ENCODE results near the gene PAX3. TPM values are rescaled to one million over a fixed set of nuclear protein-coding genes. Genes with fewer than 3 reads are reported as not detected.

Gene PAX3
- total RNA-seq, 1 donor from 2014 or later, result 0.19 TPM

DNA sequence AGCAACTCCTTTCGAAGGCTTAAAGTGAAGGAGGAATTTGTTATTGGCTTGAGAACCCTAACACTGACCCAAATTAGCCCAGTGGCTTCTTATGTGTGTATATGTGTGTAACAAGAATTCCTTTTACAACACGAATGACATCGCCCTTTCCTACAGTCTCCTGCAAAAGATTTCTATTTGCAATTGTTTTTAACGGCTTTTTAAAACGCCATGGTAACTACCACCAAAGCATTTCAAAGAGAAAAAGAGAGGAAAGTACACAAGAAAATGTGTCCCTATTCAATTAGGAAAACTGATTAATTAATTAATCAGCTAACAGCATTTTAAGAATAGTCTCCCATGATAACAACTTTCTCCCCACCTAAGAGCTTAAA, 58.1 kb downstream of the PAX3 start:
- intact Hi-C loops (cut with DNase I), result no loop called here
- DNase-seq (ENCODE audit: low spot score), result no peak

- no peak for DNase-seq (ENCODE audit: low spot score)
Observed at GRCh38 chr2:222239945-222240675, 58.7 kb downstream of the PAX3 start.

GRCh38 chr2:222239091-222239490, 59.7 kb downstream of the PAX3 start:
- intact Hi-C loops (cut with DNase I), result no loop called here

More at GRCh38 chr2:222239945-222240675, 58.7 kb downstream of the PAX3 start:
- intact Hi-C loops (cut with DNase I), result no loop called here

DNA sequence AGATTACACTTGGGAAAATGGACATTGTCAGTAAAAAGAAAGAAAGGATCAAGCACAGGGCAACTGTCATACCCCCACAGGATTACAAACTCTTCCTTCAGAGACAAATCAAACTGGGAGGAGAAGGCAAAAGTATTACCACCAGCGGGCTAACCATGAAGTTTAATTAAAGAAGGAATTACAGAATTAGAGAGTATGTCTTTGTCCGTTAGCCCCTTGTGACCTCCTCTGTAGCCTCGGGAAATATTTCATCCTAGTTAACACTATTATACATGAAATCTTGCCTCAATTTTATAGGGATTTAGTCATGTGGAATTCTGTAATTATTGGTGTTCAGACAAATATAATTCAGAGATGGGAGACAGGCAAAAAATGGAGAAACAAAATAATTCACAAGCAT, 60.7 kb downstream of the PAX3 start:
- DNase-seq (ENCODE audit: low spot score), result no peak
- intact Hi-C loops (cut with DNase I), result no loop called here

More at GRCh38 chr2:222239091-222239490, 59.7 kb downstream of the PAX3 start:
- DNase-seq (ENCODE audit: low spot score), result no peak

DNA sequence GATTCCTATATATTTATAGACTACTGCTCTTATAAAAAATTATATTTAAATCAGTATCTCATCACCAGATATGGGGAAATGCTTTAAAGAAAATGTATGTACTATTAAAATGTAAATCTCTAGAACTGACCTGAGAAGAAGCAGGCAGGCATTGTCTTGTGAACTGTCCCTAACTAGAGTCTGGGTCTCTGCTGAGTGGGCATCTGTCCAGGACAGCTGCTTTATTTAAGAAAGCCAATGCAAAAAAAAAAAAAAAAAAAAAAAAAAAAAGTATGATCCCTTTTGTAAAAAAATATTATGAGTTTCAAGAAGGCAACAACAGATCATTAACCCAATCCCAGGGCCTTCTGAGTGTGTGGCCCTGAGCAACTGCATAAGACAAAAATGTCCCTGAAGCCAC, 66.0 kb downstream of the PAX3 start:
- DNase-seq (ENCODE audit: low spot score), result no peak
- intact Hi-C loops (cut with DNase I), result no loop called here

GRCh38 chr2:222232372-222232771, 66.4 kb downstream of the PAX3 start:
- no peak for DNase-seq (ENCODE audit: low spot score)
- intact Hi-C loops (cut with DNase I), result no loop called here

DNA sequence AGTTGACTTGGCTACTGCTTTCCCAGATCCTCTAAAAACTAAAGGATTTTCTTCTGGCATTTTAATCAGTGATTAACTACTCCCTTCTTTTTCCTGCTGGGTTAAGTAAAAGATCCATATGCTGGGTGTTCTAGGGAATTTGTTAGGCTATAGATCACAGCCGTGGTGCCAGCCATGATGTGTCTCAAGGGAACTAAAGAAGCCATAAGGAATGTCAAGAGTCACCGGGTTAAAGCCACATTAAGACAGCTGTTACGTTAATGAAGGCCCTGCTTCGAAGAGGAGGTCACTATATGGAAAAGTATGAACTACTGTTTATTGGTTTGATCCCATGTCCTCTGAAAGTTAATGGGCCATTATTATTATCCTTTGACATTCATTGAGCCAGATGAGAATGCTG, 70.7 kb downstream of the PAX3 start:
- intact Hi-C loops (cut with DNase I), result no loop called here
- no peak for DNase-seq (ENCODE audit: low spot score)

DNA sequence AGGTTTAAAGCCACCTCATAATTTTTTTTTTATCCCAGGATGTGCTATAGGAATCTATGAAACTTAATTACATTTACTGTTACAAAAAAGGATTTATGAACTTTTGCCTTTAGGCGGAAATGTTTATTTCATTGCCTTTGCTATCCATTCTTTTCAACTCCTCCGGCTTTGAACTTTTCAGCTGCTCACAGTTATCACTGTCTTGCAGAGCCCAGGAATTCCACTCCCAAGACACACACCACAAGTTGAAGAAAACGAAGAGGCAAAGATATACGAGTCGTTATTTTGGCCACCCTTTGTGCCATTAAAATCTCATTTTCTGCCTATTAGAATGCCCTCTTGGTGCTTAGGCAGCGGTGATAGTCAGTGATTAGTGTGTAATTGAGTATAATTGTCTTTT, 80.0 kb downstream of the PAX3 start:
- intact Hi-C loops (cut with DNase I), result no loop called here
- no peak for DNase-seq (ENCODE audit: low spot score)

DNA sequence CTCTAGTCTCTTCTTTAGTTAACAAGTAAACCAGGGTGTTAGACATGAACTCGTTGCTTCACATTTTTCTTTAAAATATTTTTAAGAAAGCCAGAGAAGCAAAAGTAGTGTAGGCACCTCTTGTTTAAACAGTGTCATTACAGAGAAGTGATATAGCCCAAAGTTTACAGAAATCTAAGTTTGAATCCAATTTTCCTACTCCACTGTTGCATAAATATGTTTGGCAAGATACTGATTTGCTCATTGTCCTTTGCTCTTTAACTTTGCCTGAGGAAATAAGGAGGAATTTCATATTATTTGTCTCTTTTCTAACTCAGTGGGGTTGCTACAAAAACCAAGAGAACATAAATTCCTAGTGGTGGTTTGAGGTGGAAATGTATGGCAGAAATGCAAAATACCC, 81.1 kb downstream of the PAX3 start:
- no peak for DNase-seq (ENCODE audit: low spot score)
- intact Hi-C loops (cut with DNase I), result no loop called here

DNA sequence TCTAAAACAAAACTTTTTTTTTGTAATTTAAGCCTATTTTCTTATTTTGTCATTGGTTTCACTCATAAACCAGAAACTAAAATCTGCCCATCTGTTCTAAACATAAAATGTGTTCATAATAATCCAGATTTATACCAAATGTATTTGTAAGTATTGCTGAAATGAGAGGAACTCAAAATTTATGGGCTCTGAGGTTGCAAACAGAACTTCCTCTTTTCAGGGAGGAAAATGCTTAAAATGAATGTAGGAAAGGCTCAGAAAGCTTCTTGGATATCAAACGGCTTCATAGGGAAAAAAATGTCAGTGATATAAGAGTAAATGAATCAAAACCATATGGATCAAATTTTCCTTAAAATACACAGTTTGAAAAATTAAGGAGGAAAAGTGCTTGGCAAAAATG, 83.9 kb downstream of the PAX3 start:
- DNase-seq (ENCODE audit: low spot score), result no peak
- intact Hi-C loops (cut with DNase I), result no loop called here

DNA sequence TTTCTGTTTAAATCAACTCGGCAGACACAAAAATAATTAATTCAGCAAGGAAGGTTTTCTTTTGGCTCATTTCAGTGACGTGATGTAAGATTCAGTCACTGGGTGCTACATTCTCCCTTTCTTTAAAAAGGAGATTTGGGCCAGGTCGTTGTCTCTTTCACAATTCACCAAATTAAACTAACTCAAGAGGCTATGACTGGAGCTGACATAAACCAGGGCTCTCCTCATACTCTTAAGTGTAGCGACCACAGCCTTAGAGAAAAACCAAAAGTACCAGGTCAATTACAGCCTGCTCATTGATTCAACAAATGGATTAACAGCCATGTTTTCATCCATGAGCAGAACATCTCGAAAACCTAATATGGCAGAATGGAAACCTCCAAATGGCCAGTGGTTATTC, 85.7 kb downstream of the PAX3 start:
- no peak for DNase-seq (ENCODE audit: low spot score)
- intact Hi-C loops (cut with DNase I), result no loop called here

- DNase-seq (ENCODE audit: low spot score), result no peak
- intact Hi-C loops (cut with DNase I), result no loop called here
Observed at GRCh38 chr2:222212571-222212970, 86.2 kb downstream of the PAX3 start.

GRCh38 chr2:222208010-222208690, 90.6 kb downstream of the PAX3 start:
- intact Hi-C loops (cut with DNase I), result no loop called here
- DNase-seq (ENCODE audit: low spot score), result no peak

DNA sequence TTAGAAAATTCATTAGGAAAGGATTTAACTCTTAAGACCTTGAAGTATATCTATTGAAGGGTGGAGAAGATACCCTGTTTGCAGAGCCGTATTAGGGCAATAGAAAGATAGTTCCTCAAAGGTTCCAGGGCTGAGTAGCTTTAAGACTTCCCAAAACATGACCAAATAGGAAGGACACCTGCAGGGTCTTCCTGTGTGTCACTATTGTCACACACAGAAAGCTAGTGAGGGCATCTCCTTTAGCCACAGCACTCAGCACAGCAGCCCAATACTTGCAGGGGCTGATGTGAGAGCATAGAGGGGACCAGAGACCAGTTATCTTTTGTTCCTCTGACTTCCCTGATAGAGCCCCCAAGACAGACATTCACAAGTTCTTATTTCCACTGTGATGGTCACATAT, 93.7 kb downstream of the PAX3 start:
- intact Hi-C loops (cut with DNase I), result no loop called here
- DNase-seq (ENCODE audit: low spot score), result no peak

DNA sequence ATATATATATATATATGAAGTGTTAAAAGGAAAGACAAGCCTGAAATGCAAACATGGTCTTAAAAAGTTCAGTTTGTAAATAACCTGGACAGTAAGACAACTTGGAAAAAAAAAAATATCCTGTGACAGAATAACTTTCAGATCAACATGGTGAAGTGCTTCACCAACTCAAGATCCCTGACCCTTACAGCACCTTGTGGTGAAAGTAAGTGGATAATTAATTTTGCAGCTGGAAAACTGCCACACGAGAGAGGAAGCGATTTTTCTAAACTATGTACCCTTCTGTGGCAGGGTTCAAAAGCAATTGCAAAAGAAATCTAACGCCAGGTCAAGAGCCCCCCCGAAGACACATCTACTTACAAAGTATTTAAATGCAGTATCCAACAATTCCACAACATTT, 95.8 kb downstream of the PAX3 start:
- DNase-seq (ENCODE audit: low spot score), result no peak
- intact Hi-C loops (cut with DNase I), result no loop called here

DNA sequence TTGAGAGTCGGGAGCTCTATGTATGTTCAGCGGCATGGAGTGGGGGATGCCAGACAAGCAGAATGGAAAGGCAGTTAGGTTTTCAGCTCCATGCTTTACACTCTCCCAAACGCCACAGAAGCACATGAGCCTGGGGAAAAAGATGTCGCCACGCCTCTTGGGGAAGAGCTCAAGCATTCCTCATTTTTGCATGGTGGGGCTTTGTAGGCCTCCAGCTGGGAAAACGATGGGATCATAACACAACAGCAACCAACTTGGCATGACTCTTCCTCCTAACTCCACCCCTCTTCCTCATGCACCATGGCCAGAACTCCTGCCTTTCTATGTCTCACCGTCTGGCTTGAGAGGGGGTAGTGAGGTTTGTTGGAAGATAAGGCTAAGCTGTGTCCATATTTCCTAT, 102.6 kb downstream of the PAX3 start:
- DNase-seq (ENCODE audit: low spot score), result no peak
- intact Hi-C loops (cut with DNase I), result no loop called here

GRCh38 chr2:222194669-222195068, 104.1 kb downstream of the PAX3 start:
- intact Hi-C loops (cut with DNase I), result no loop called here
- no peak for DNase-seq (ENCODE audit: low spot score)

GRCh38 chr2:222193328-222193983, 105.3 kb downstream of the PAX3 start:
- no peak for DNase-seq (ENCODE audit: low spot score)
- intact Hi-C loops (cut with DNase I), result no loop called here

DNA sequence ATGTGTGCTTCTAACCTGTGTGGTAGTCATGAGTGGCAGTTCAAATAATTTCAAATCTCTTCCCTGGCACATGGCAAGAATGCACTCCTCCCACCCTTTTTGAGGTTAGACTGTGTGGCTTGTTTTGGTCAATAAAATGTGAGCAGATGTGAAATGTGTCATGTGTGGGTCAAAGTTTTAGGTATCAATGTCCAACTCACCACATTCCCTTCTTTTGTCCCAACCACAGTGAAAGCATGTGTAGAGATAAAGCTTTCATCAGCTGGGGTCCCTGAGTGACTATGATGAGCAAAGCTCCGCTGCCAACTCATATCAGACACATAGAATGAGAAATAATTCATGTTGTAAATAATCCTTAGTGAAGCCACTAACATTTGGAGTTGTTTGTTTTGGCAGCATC, 118.2 kb downstream of the PAX3 start:
- intact Hi-C loops (cut with DNase I), result no loop called here
- no peak for DNase-seq (ENCODE audit: low spot score)

DNA sequence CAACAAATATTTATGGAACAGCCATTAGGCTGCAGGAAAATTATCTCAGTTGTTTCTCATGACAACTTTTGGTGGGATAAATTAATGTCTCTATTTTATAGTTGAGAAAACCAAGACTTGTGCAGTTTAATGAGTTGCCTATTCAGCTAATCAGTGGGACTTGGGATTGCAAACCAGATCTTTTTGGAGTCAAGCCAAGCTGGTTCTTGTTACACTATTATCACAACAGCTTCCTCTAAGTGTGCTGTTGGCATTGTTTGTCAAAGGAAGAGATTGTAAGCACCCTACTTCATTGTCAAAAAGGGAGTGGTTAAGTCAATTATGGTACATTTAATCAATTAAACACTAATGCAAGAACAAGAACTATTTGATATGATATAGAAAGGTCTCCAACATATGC, 119.2 kb downstream of the PAX3 start:
- intact Hi-C loops (cut with DNase I), result no loop called here
- DNase-seq (ENCODE audit: low spot score), result no peak

DNA sequence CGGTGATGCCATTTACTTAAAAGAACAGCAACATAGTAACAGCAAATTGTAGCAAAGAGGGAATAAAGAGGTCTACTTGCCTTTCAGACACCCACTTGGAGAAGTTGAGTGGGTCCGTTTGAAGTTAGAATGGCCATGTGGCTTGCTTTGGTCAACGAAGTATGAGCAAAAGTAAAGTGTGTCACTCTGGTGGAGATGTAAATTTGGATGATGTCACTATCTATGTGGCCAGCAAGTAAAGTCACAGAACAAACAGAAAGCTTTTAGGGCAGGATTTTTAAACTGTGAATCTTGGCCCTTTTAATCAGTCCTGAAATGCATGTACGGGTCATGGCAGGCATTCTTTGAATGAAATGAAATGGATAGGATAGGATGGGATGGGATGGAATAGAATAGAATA, 120.3 kb downstream of the PAX3 start:
- no peak for DNase-seq (ENCODE audit: low spot score)
- intact Hi-C loops (cut with DNase I), result no loop called here
